ENCODE results near the gene UGT1A5.

UGT1A5 gene

DNA sequence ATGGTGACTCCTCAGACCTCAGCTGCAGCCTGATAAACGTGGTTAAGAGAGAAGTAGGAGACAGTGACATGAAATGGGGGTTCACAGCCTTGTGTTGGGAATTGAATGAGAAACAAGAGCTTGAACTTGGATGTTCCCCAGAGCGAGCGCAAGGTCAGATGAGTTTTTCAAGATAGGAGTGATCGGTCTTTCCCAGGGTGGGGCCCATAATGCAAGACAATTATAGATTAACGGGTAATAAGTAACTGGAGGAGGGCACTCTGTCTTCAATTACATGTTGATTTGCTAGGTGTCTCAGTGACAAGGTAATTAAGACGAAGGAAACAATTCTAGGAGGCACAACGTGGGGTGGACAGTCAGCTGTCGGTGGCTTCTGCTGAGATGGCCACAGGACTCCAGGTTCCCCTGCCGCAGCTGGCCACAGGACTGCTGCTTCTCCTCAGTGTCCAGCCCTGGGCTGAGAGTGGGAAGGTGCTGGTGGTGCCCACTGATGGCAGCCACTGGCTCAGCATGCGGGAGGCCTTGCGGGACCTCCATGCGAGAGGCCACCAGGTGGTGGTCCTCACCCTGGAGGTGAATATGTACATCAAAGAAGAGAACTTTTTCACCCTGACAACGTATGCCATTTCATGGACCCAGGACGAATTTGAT, at the start of gene UGT1A5:
UGT1A5 (plus strand) TSS at position 297 of the 651 bp plus-strand sequence; CDS start at position 382, 85 bp downstream.
- DNase-seq = no peak

- DNase-seq = no peak
Observed at GRCh38 chr2:233663911-233664310, 48.8 kb upstream of the UGT1A5 start.

DNA sequence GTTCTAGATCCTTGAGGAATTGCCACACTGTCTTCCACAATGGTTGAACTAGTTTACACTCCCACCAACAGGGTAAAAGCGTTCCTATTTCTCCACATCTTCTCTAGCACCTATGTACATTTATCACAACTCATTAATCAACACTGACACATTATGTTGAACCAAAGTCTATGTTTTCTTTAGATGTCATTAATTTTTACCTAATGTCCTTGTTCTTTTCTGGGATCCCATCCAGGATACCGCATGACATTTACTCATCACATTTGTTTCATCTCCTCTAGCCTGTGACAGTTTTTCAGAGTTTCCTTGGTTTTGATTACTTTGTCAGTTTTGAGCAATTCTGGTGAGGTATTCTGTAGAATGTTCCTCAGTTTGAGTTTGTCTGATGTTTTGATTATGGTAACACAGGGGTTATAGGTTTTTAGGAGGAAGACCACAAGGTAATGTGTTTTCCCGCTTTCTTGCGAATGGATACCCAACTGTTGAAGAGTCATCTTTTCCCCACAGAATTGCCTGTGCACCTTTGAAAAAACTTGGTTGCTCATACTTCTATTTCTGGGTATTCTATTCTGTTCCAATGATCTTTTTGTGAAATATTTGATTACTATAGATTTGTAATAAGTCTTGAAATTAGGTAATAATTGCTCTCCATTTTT, 44.0 kb upstream of the UGT1A5 start:
- no peak for DNase-seq

GRCh38 chr2:233671290-233672161, 41.2 kb upstream of the UGT1A5 start, which contains the start of gene UGT1A9:
UGT1A9 (plus strand) TSS chr2:233671898; CDS start chr2:233671935, 37 bp downstream.
- no peak for DNase-seq

DNA sequence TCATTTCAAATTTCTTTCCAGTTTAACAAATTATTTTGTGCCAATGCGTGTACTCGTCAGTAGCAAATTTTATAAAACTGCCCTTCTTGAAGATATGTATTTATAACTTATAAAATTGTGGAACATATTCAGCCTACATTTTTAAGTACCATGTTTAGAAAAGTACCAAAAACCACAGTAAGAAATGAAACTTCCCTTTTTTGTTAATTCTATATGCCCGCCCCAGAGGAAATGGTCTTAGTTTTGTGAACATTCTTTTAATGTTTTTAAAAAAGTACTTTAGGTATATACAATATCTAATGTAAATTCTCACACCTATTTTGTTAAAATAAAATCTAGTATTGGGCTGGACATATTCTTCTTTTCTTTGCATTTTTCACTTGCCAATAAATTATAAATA, 39.8 kb upstream of the UGT1A5 start:
- DNase-seq = no peak

- DNase-seq = no peak
Observed at GRCh38 chr2:233673896-233674295, 38.8 kb upstream of the UGT1A5 start.

DNA sequence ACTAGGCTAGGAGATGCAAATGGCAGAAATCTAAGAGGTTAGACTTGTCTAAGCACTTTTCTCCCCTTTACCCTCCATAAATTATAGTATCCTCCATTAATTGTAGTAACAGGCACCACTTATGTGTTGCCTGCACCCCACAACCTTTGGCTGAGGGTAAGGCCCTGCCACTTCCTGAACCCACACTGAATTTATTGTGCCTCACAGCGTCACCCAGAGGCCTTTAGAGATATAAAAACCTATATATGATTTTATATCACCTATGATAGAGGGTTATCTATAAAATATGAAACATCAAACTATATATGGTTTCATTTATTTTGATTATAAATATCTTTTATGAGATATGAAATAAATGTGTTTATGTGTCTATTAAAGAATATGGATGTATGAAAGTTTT, 38.4 kb upstream of the UGT1A5 start:
- DNase-seq = no peak

GRCh38 chr2:233674995-233675394, 37.7 kb upstream of the UGT1A5 start:
- no peak for DNase-seq

- no peak for DNase-seq
Observed at GRCh38 chr2:233676046-233676445, 36.7 kb upstream of the UGT1A5 start.

- DNase-seq = no peak
Observed at GRCh38 chr2:233679196-233679595, 33.5 kb upstream of the UGT1A5 start.

DNA sequence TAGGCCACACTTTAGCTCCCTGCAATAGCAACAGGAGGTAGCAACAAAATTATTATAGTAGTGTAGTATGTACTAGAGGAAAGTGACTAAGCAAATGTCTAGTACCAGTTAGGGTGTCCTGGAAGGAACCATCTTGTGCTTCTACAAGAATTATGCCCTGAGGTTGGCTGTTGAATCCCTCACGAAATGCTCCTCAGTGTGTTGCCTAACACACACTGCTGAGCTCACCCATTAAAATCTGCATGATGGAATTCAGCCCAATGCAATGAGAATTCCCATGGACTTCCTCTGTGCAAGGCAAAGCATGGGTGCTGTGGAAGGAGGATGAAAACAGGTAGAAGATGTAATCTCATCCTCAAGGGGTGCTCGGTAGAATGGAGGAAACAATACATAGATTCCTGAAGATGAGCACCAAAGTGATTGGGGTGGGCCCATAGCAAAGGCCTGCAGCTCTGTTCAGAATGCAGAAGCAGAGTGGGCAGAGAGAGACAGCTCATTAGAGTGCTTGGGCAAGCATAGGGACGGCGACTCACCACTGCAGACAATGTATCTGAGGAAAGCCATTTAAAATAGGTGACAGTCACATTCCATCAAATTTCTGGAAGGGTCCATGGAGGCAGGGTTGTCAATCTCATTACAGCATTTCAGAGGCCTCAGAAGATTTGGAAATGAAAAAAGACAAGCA, 32.2 kb upstream of the UGT1A5 start:
- no peak for DNase-seq

DNA sequence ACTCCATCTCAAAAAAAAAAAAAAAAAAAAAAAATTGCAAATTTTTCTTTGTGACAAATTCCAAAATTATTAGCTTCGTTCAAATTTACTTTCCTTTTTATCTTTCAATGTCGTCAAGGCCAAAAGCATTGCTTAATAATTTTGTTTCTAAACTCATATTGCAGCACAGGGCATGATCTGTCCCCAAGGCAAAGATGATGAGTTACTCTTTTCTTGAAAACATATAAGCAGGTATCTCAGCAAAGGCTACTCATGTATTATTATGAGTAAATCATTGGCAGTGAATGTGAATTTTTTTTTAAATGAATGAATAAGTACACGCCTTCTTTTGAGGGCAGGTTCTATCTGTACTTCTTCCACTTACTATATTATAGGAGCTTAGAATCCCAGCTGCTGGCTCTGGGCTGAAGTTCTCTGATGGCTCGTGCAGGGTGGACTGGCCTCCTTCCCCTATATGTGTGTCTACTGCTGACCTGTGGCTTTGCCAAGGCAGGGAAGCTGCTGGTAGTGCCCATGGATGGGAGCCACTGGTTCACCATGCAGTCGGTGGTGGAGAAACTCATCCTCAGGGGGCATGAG, 31.1 kb upstream of the UGT1A5 start, which contains the start of gene UGT1A7:
UGT1A7 (plus strand) TSS at position 381 of the 579 bp plus-strand sequence; CDS start at position 418, 37 bp downstream.
- no peak for DNase-seq

DNA sequence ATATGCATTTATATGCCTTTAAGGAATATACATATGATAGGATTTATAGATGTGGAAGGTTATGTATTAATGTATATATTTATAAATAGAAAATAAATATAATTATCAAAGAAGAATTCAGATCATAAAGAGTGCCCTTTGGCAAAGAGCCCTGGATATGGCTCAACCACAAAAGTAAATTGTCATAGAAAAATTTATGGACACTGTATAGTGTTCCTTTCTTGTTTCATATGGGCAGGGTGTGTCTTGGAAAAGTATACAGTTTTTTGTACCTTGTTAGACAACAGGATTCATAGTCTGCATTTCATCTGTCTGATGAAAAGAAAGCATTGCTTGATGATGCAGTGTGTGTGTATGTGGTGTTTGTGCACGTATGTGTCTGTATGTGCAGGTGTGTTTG, 28.1 kb upstream of the UGT1A5 start:
- DNase-seq = no peak

DNA sequence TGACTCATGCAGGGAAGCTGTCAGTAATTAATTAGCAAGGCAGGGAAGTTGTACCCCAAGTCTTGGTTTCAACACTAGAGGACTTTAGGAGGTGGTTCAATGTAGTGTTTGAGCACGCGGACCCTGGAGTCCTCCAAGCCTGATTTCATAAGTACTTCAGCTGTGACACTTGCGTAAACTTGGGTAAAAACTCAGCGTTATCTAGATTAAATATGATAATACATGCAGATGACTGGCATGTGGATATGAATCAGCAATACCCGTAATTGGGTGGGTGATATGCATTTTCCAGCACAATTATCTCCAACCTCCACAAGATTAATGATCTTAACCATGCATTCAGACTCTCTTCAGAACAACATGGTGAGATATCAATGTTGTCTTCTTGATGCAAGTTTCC, 25.8 kb upstream of the UGT1A5 start:
- DNase-seq = no peak

- DNase-seq = no peak
Observed at GRCh38 chr2:233688341-233688740, 24.4 kb upstream of the UGT1A5 start.

GRCh38 chr2:233689031-233689430, 23.7 kb upstream of the UGT1A5 start:
- DNase-seq = no peak

- no peak for DNase-seq
Observed at GRCh38 chr2:233689501-233689900, 23.2 kb upstream of the UGT1A5 start.

DNA sequence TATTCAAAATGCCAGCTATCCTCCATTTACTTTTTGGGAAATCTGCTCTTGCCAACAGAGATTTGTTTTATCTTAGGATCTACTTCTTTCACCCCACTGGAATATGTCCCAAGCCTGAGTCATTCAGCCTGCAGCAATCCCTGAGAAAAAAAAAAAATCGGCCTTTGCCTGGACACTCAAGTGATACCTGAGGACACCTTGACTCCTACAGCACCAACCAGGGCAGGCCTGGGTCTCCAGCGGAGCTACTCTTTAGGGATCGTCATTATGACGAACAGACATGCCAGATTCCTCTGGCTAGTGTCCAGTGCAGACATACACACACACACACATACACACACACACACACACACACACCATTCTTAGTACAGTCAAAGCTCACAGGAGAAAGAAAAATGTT, 22.3 kb upstream of the UGT1A5 start:
- no peak for DNase-seq

DNA sequence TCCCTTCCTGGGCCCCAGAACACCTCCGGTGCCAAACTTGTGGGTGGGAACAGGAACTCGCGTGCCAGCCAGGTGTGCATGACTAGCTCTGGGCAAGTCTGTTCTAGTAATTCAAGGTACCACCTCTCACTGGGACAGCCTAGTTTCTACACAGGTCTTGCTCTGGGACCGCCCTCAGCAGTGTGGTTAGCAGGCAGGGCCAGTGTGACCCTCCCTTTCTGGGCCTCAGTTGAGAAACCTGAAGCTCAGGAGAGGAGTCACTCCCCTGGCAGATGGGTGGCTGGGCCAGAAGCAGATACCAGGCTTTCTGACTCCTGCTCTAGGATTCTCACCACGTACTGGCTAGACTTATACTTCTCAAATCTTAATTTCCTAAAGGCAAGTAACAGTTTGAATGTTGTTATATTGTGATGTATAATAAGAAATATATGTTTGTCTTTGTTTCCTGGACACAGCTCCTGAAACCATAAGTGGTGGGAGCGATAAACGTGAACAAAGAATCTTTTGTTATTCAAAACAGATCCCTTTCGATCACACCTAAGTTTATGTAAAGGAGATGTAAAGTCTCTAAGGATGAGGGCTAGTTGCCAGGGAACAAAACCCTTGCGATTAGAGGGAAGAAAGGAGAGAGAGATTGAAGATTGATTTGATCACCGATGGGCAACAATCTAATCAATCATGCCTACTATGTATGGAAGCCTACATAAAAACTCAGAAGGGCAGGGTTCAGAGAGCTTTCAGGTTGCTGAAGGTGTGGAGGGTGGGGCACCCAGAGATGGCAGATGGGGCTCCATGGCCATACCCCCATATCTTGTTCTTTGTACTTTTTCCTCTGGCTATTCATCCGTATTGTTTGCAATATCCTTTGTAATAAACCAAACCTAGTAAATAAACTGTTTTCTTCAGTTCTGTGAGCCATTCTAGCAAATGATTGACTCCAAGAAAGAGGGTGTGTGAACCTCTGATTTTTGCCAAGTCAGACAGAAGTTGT, 21.0 kb upstream of the UGT1A5 start:
- DNase-seq = no peak

DNA sequence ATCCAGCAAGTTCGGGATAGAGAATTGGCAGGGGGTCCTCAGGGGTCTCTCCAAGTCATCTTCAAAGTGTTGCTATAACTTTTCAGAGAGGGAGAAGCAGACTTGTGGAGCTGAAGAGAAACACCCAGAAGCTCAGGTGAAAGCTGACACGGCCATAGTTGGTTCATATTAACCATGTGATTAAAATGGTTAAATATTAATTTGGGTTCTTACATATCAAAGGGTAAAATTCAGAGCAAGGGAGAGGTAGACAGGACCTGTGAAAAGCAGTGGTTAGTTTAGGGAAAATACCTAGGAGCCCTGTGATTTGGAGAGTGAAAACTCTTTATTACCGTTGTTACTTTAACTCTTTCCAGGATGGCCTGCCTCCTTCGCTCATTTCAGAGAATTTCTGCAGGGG, 20.1 kb upstream of the UGT1A5 start, which contains the start of gene UGT1A6:
UGT1A6 (plus strand) TSS at position 243 of the 400 bp plus-strand sequence; CDS start at position 358, 115 bp downstream.
- no peak for DNase-seq

- DNase-seq = no peak
Observed at GRCh38 chr2:233693963-233694362, 18.7 kb upstream of the UGT1A5 start.

Measured in fibroblast of skin of right quadriceps (primary cell).